HepG2 (cell line): ENCODE results near the gene ZNF132. TPM values are rescaled to one million over a fixed set of nuclear protein-coding genes. Genes with fewer than 3 reads are reported as not detected.

Experiments used
- CCDC6 ChIP-seq: sonication (generic); formaldehyde crosslinking; IDR thresholded peaks from 2 replicates; pipeline ENCODE4 v1.8.1; 2022; ENCODE audit warnings: mild to moderate bottlenecking, missing genetic modification reagents, moderate library complexity
- FUBP1 ChIP-seq: sonication (generic); formaldehyde crosslinking; IDR thresholded peaks from 2 replicates; pipeline ENCODE4 v1.5.1; 2020; ENCODE audit warnings: missing genetic modification reagents, mild to moderate bottlenecking, borderline replicate concordance
- HDAC2 ChIP-seq: sonication (generic); formaldehyde crosslinking; IDR thresholded peaks from 2 replicates; pipeline ENCODE4 v1.4.0; 2020; ENCODE audit warnings: missing genetic modification reagents
- MTA1 ChIP-seq: sonication (generic); formaldehyde crosslinking; IDR thresholded peaks from 2 replicates; pipeline ENCODE4 v1.4.0; 2020; ENCODE audit warnings: missing genetic modification reagents, mild to moderate bottlenecking, borderline replicate concordance
- RBM39 ChIP-seq: fragments of 200-400 bp; formaldehyde crosslinking; IDR thresholded peaks from one replicate; pipeline ENCODE4 v1.6.1; 2018; ENCODE audit warnings: antibody characterized with exemption, mild to moderate bottlenecking, low read depth, low read length; ENCODE audit not compliant: poor library complexity, severe bottlenecking
- SAP130 ChIP-seq: IDR thresholded peaks from 2 replicates; pipeline ENCODE4 v1.6.1; 2016; ENCODE audit warnings: low read depth
- SETDB1 ChIP-seq: sonication (generic); formaldehyde crosslinking; IDR thresholded peaks from 2 replicates; pipeline ENCODE4 v1.5.1; 2020; ENCODE audit warnings: missing genetic modification reagents, mild to moderate bottlenecking, borderline replicate concordance
- SNAPC2 ChIP-seq: sonication (generic); formaldehyde crosslinking; IDR thresholded peaks from 2 replicates; pipeline ENCODE4 v1.8.1; 2022; ENCODE audit warnings: mild to moderate bottlenecking, missing genetic modification reagents
- SRSF1 ChIP-seq: fragments of 200-400 bp; formaldehyde crosslinking; optimal IDR thresholded peaks from 2 replicates; pipeline ENCODE3; 2017; ENCODE audit warnings: mild to moderate bottlenecking, low read depth, low read length, moderate library complexity
- TRIM24 ChIP-seq: sonication (generic); formaldehyde crosslinking; IDR thresholded peaks from 2 replicates; pipeline ENCODE4 v1.8.0; 2022; ENCODE audit warnings: mild to moderate bottlenecking, missing genetic modification reagents
- ZBTB46 ChIP-seq: sonication (generic); formaldehyde crosslinking; IDR thresholded peaks from 2 replicates; pipeline ENCODE4 v1.4.0; 2020; ENCODE audit warnings: mild to moderate bottlenecking, missing genetic modification reagents, borderline replicate concordance
- ZNF12 ChIP-seq: sonication (generic); formaldehyde crosslinking; IDR thresholded peaks from 2 replicates; pipeline ENCODE4 v1.5.0; 2020; ENCODE audit warnings: missing genetic modification reagents
- ZNF17 ChIP-seq: sonication (generic); formaldehyde crosslinking; IDR thresholded peaks from 2 replicates; pipeline ENCODE4 v1.5.0; 2020; ENCODE audit warnings: mild to moderate bottlenecking, missing genetic modification reagents
- ZNF280D ChIP-seq: sonication (generic); formaldehyde crosslinking; IDR thresholded peaks from 2 replicates; pipeline ENCODE4 v1.5.1; 2020; ENCODE audit warnings: mild to moderate bottlenecking, missing genetic modification reagents
- ZNF687 ChIP-seq: sonication (generic); formaldehyde crosslinking; IDR thresholded peaks from 2 replicates; pipeline ENCODE4 v1.5.1; 2020; ENCODE audit warnings: mild to moderate bottlenecking, missing genetic modification reagents, moderate library complexity
- ZNF7 ChIP-seq: IDR thresholded peaks from 2 replicates; pipeline ENCODE4 v1.6.1; 2016; ENCODE audit warnings: missing biosample characterization, missing genetic modification reagents
- ZNF780A ChIP-seq: sonication (generic); formaldehyde crosslinking; IDR thresholded peaks from 2 replicates; pipeline ENCODE4 v1.8.0; 2022; ENCODE audit warnings: mild to moderate bottlenecking, missing genetic modification reagents, moderate library complexity
- ZNF850 ChIP-seq: sonication (generic); formaldehyde crosslinking; conservative IDR thresholded peaks from 2 replicates; pipeline ENCODE4 v1.9.0; 2021; ENCODE audit warnings: mild to moderate bottlenecking, missing genetic modification reagents
- ZNF891 ChIP-seq: sonication (generic); formaldehyde crosslinking; IDR thresholded peaks from 2 replicates; pipeline ENCODE4 v1.5.0; 2020; ENCODE audit warnings: mild to moderate bottlenecking, missing genetic modification reagents
- polyA plus RNA-seq, 8 experiments: library from polyadenylated mRNA; depleted of rRNA in 3 of 8; stranded (reverse) in 7 of 8; unstranded in 1 of 8; fragments of >200 nt; fragmentation: Illumina TruSeq in 4 of 8; extraction: Trizol in 4 of 8; gene quantifications; 2 replicates each; pipeline versions ENCODE4 v1.2.1 to v1.2.3, GENCODE V29; 2011 to 2016; ENCODE audit warnings: low read depth in 4 of 8, missing spikeins in 1 of 8, mixed read lengths in 1 of 8; ENCODE audit not compliant: insufficient read depth in 1 of 8
- total RNA-seq, 5 experiments: library from RNA; depleted of rRNA; stranded (reverse); fragments of >200 nt; fragmentation: Illumina TruSeq; extraction: Trizol; gene quantifications; 2 replicates each; pipeline ENCODE4 v1.2.3, GENCODE V29; 2016; ENCODE audit warnings: low read depth in 1 of 5

Gene ZNF132
- total and polyA plus RNA-seq, 2 of the 13 experiments (the other 11 are each of a cell fraction or from before 2014, with no cell fraction given) = not detected

GRCh38 chr19:58476498-58477015 lies 36.6 kb upstream of the ZNF132 start (continued):
- TF ChIP-seq FUBP1 (CRISPR knock-in tag) (peak; percentile 74; the same call in 1 of the 2 replicates), SETDB1 (CRISPR knock-in tag) (no peak), SAP130 (CRISPR knock-in tag) (no peak), TRIM24 (CRISPR knock-in tag) (no peak), SNAPC2 (CRISPR knock-in tag) (no peak), ZNF280D (0 out of 2 replicates have a peak, but pooled peaks have one; percentile 43), ZNF17 (CRISPR knock-in tag) (no peak), CCDC6 (CRISPR knock-in tag) (0 out of 2 replicates have a peak, but pooled peaks have one; percentile 16), ZNF687 (CRISPR knock-in tag) (peak; percentile 79), MTA1 (0 out of 2 replicates have a peak, but pooled peaks have one; percentile 12), RBM39 (peak; percentile 9), SRSF1 (peak; percentile 35), ZNF850 (CRISPR knock-in tag) (no peak), ZNF780A (CRISPR knock-in tag) (no peak), ZNF7 (CRISPR knock-in tag) (no peak), ZNF891 (CRISPR knock-in tag) (0 out of 2 replicates have a peak, but pooled peaks have one; percentile 18), HDAC2 (CRISPR knock-in tag) (0 out of 2 replicates have a peak, but pooled peaks have one; percentile 3), ZBTB46 (CRISPR knock-in tag) (no peak), ZNF12 (0 out of 2 replicates have a peak, but pooled peaks have one; percentile 1)
